Fibroblast of lung (primary cell): Measurements from ENCODE around the gene APC2.

Experiments
- CTCF ChIP-seq, 2 donors: IDR thresholded peaks in 1 of 2; conservative IDR thresholded peaks in 1 of 2; 1 replicate in 1 of 2; 2 replicates in 1 of 2; pipeline ENCODE4 v1.5.1; 2011 to 2012; ENCODE audit warnings: low read length in 2 of 2, control low read depth in 1 of 2, inconsistent platforms in 1 of 2, low read depth in 1 of 2, mild to moderate bottlenecking in 1 of 2
- EZH2 ChIP-seq: IDR thresholded peaks from 2 replicates; pipeline ENCODE4 v1.5.1; 2012; ENCODE audit warnings: low read length, control low read depth, mild to moderate bottlenecking; ENCODE audit errors: missing control alignments

DNA sequence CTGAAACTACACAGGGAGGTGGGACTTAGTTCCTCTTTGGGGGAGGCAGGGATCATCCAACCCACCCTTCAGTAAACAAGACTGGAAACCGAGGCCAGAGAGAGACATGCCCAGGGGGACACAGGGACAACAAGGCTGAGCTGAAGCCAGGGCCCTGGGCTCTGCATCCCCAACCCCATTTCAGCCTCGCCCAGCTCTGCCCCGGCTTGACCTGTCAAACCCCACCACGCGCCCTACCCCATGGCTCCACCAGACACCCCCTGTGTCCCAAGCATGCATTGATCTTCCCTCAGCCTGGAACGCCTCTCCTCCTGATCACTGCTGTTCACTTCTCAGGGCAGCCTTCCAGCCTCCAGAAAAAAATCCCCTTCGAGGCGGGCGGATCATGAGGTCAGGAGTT, 2.0 kb upstream of the APC2 start:
- TF ChIP-seq CTCF (conservative IDR thresholded peaks at IDR 0.05 in 1 of 2, IDR thresholded peaks at IDR 0.05 in 1 of 2; ENCODE audit: low read depth in 1 of 2, low read length in 2 of 2) (no peak), EZH2 (no peak)
